Upper lobe of left lung (tissue), 4 donors: Measurements from ENCODE around the gene PVALEF.

Experiments
- EP300 ChIP-seq, 4 donors: sonication (generic); formaldehyde crosslinking; IDR thresholded peaks; one replicate each; pipeline ENCODE4 v1.5.1; 2017; ENCODE audit warnings: antibody characterized with exemption in 4 of 4, control low read depth in 2 of 4
- TF ChIP-seq, protein P1 (sequence below), 6 experiments: fragments of 450-650 bp in 4 of 6; fragments of 200-600 bp in 2 of 6; sonication (generic) in 2 of 6; IDR thresholded peaks; one replicate each; pipeline ENCODE4 v1.5.1; 2016 to 2019; ENCODE audit warnings: antibody characterized with exemption in 6 of 6

- no peak for TF ChIP-seq EP300 (IDR thresholded peaks at IDR 0.05)
- TF ChIP-seq, protein P1, sequence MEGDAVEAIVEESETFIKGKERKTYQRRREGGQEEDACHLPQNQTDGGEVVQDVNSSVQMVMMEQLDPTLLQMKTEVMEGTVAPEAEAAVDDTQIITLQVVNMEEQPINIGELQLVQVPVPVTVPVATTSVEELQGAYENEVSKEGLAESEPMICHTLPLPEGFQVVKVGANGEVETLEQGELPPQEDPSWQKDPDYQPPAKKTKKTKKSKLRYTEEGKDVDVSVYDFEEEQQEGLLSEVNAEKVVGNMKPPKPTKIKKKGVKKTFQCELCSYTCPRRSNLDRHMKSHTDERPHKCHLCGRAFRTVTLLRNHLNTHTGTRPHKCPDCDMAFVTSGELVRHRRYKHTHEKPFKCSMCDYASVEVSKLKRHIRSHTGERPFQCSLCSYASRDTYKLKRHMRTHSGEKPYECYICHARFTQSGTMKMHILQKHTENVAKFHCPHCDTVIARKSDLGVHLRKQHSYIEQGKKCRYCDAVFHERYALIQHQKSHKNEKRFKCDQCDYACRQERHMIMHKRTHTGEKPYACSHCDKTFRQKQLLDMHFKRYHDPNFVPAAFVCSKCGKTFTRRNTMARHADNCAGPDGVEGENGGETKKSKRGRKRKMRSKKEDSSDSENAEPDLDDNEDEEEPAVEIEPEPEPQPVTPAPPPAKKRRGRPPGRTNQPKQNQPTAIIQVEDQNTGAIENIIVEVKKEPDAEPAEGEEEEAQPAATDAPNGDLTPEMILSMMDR (IDR thresholded peaks at IDR 0.05): peak; percentile 64 to 83 (median 76)
Measured at GRCh38 chr17:81142301-81143199, 22.8 kb upstream of the PVALEF start.
